HCT116 (cell line): ENCODE data around the gene UBE2M. TPM values are rescaled to one million over a fixed set of nuclear protein-coding genes. Genes with fewer than 3 reads are reported as not detected.

Source experiments
- ATAC-seq: fragments of 200-7000 bp; cut with Tn5 transposase; 2 replicates; pipeline ENCODE4 v1.9.1; 2020; ENCODE audit warnings: mild to moderate bottlenecking, moderate library complexity
- BruUV-seq: library from RNA; stranded (reverse); fragments of 400-500 nt; replicated peaks from 2 replicates; lab custom pipeline; 2021; lab: Mats Ljungman, UMichigan
- CTCF ChIA-PET: fragments of 300-600 bp; sonication (Branson Sonifier 250); formaldehyde crosslinking; loops from one replicate; lab custom pipeline; 2021; ENCODE audit warnings: antibody characterized with exemption; lab: Charles Lee
- POLR2A ChIA-PET: fragments of 300-600, 350-600 bp; sonication (Branson Sonifier 250); formaldehyde crosslinking; loops from one replicate; lab custom pipeline; 2021; ENCODE audit warnings: antibody characterized with exemption; lab: Charles Lee
- RAD21 ChIA-PET, 2 experiments: fragments of 300-600 bp; sonication (Branson Sonifier 250); formaldehyde crosslinking; loops; one replicate each; lab custom pipeline; 2023; ENCODE audit warnings: low total read pairs in 2 of 2; ENCODE audit not compliant: uncharacterized antibody in 2 of 2, unreplicated experiment in 2 of 2, low non-redundant PET in 1 of 2; lab: Charles Lee
- DNase-seq: peaks from one replicate; pipeline ENCODE4 v3.0.0-alpha.2; 2010; ENCODE audit warnings: low read depth, low spot score
- H2AFZ ChIP-seq: fragments of 200-600 bp; shearing (Covaris generic), sonication (generic); 2 replicates; pipeline ENCODE4 v1.6.1; 2017; ENCODE audit warnings: low read depth, mixed run types, mixed read lengths, antibody characterized with exemption, low read length; ENCODE audit not compliant: poor library complexity, severe bottlenecking
- H3K27ac ChIP-seq: 2 replicates; pipeline ENCODE4 v1.5.1; 2012; ENCODE audit warnings: low read depth, low read length
- H3K27me3 ChIP-seq: fragments of 200-600 bp; sonication (generic); 2 replicates; pipeline ENCODE4 v1.6.1; 2016; ENCODE audit warnings: mixed run types, low read length, mixed read lengths; ENCODE audit not compliant: insufficient read depth
- H3K36me3 ChIP-seq, 2 experiments: fragments of 200-500 bp in 1 of 2; fragments of 200-600 bp in 1 of 2; sonication (Bioruptor generic) in 1 of 2; sonication (generic) in 1 of 2; 2 replicates each; pipeline versions ENCODE4 v1.5.1 to v1.6.1; 2014 to 2016; ENCODE audit warnings: low read length in 2 of 2, inconsistent platforms in 1 of 2, mixed read lengths in 1 of 2, mixed run types in 1 of 2; ENCODE audit not compliant: insufficient read depth in 2 of 2, control insufficient read depth in 1 of 2
- H3K4me1 ChIP-seq, 2 experiments: fragments of 200-600 bp in 1 of 2; sonication (generic) in 1 of 2; 2 replicates each; pipeline versions ENCODE4 v1.5.1 to v1.6.1; 2012 to 2017; ENCODE audit warnings: low read length in 2 of 2, inconsistent platforms in 1 of 2, mild to moderate bottlenecking in 1 of 2, mixed read lengths in 1 of 2, mixed run types in 1 of 2, moderate library complexity in 1 of 2; ENCODE audit not compliant: insufficient read depth in 2 of 2, control insufficient read depth in 1 of 2
- H3K4me2 ChIP-seq: fragments of 200-600 bp; sonication (generic); 2 replicates; pipeline ENCODE4 v1.6.1; 2017; ENCODE audit warnings: mixed run types, low read length, mixed read lengths
- H3K4me3 ChIP-seq, 2 experiments: fragments of 200-600 bp in 1 of 2; sonication (generic) in 1 of 2; replicated peaks in 1 of 2; 2 replicates each; pipeline ENCODE4 v1.5.1; 2011 to 2016; ENCODE audit warnings: low read length in 2 of 2, control low read depth in 1 of 2, low read depth in 1 of 2, mild to moderate bottlenecking in 1 of 2, mixed read lengths in 1 of 2, mixed run types in 1 of 2
- H3K79me2 ChIP-seq: fragments of 200-600 bp; sonication (generic); 2 replicates; pipeline ENCODE4 v1.6.1; 2017; ENCODE audit warnings: mild to moderate bottlenecking, mixed run types, low read length, moderate library complexity, mixed read lengths; ENCODE audit not compliant: insufficient read depth
- H3K9ac ChIP-seq: fragments of 200-600 bp; sonication (generic); 2 replicates; pipeline ENCODE4 v1.6.1; 2016; ENCODE audit warnings: low read length, mixed read lengths
- H3K9me2 ChIP-seq: fragments of 200-600 bp; sonication (generic), shearing (Covaris generic); 2 replicates; pipeline ENCODE4 v1.6.1; 2017; ENCODE audit warnings: mixed run types, mild to moderate bottlenecking, moderate library complexity; ENCODE audit not compliant: insufficient read depth
- H3K9me3 ChIP-seq, 2 experiments: fragments of 200-500 bp in 1 of 2; fragments of 200-600 bp in 1 of 2; sonication (Bioruptor generic) in 1 of 2; sonication (generic) in 1 of 2; 2 replicates each; pipeline ENCODE4 v1.6.1; 2014 to 2017; ENCODE audit warnings: low read length in 2 of 2, mixed read lengths in 2 of 2, inconsistent platforms in 1 of 2, low read depth in 1 of 2, mild to moderate bottlenecking in 1 of 2, mixed run types in 1 of 2, moderate library complexity in 1 of 2; ENCODE audit not compliant: control insufficient read depth in 1 of 2, insufficient read depth in 1 of 2
- H4K20me1 ChIP-seq: fragments of 200-600 bp; sonication (generic), shearing (Covaris generic); 2 replicates; pipeline ENCODE4 v1.6.1; 2017; ENCODE audit warnings: mixed run types, mild to moderate bottlenecking, moderate library complexity; ENCODE audit not compliant: insufficient read depth
- CEBPB ChIP-seq: IDR thresholded peaks from 2 replicates; pipeline ENCODE4 v1.6.1; 2012; ENCODE audit warnings: low read depth
- EZH2phosphoT487 ChIP-seq: fragments of 200-600 bp; IDR thresholded peaks from 2 replicates; pipeline ENCODE4 v1.6.1; 2018; ENCODE audit warnings: antibody characterized with exemption, borderline replicate concordance
- POLR2AphosphoS5 ChIP-seq: IDR thresholded peaks from 2 replicates; pipeline ENCODE4 v1.6.1; 2011; ENCODE audit warnings: mild to moderate bottlenecking, low read depth, low read length, moderate library complexity
- RAD21 ChIP-seq: IDR thresholded peaks from 2 replicates; pipeline ENCODE4 v1.6.1; 2012; ENCODE audit warnings: low read depth, mild to moderate bottlenecking
- SP1 ChIP-seq: IDR thresholded peaks from 2 replicates; pipeline ENCODE4 v1.6.1; 2012; ENCODE audit warnings: low read depth
- SRF ChIP-seq: IDR thresholded peaks from 2 replicates; pipeline ENCODE4 v1.6.1; 2012; ENCODE audit warnings: low read depth
- YY1 ChIP-seq: IDR thresholded peaks from 2 replicates; pipeline ENCODE4 v1.6.1; 2011; ENCODE audit warnings: low read length, low read depth, moderate library complexity, mild to moderate bottlenecking; ENCODE audit not compliant: insufficient replicate concordance; ENCODE audit errors: extremely low read depth
- ZFX ChIP-seq: fragments of 450-650 bp; IDR thresholded peaks from 2 replicates; pipeline ENCODE4 v1.6.1; 2017
- intact Hi-C: fragments of 100-400 bp; cut with micrococcal nuclease; formaldehyde crosslinking; loops from 2 replicates; pipeline ENCODE4 v1.10.0; 2022
- total RNA-seq: library from RNA; stranded (reverse); gene quantifications from one replicate; pipeline ENCODE4 v1.2.1, GENCODE V29; 2021; ENCODE audit not compliant: unreplicated experiment
- TF ChIP-seq, protein P1 (sequence below), 3 experiments: fragments of 200-600 bp in 1 of 3; sonication (generic) in 1 of 3; IDR thresholded peaks in 2 of 3; conservative IDR thresholded peaks in 1 of 3; 2 replicates each; pipeline ENCODE4 v1.5.1; 2012 to 2017; ENCODE audit warnings: low read depth in 2 of 3, low read length in 2 of 3, antibody characterized with exemption in 1 of 3, borderline replicate concordance in 1 of 3, control low read depth in 1 of 3, mild to moderate bottlenecking in 1 of 3, mixed read lengths in 1 of 3, mixed run types in 1 of 3, moderate library complexity in 1 of 3; ENCODE audit not compliant: insufficient read depth in 1 of 3
- TF ChIP-seq, protein P2 (sequence below): IDR thresholded peaks from 2 replicates; pipeline ENCODE4 v1.6.1; 2012

The UBE2M gene
- total RNA-seq, 1 experiment from 2014 or later = 120 TPM

DNA sequence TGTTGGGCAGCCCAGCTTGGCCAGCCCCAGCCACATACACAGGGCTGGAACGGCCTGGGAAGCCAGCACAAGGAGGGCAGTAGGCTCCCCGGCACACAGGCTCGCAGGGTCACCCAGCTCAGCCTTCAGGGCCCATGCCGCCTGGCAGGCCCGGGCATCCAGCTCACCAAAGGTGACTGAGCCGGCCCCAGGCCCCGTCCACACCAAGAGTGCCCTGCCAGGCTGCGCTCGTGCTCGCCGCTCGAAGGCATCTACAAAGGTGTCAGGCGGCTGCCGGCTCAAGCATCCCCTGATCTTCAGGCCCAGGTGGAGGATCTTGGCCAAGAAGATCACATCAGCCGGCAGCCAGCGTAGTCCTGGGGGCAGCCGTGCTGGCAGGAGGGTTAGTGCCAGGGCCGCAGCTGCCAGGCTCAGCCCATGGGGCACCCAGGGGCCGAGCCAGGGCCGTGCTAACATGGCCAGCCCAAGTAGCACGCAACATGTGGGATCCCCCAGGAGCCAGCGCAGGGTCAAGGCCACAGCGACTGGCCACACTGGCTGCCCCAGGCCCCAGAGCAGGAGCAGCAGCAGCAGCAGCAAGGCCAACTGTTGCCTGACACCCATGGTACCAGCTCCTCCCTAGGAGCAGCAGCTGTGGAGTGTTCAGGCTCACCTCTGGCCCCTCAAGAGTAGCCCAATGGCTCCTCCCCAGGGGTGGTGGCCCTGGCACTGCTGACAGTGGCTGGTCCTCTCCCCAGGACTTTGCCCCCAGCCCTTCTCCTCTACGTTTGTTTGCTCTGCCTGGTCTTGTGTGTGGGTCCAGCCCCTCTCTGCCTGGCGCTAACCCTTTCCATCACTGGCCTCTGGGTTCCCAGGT lies 46.8 kb downstream of the UBE2M start, which contains the start of gene SLC27A5:
SLC27A5 (minus strand) TSS at position 640 of the 856 bp plus-strand sequence; CDS start at position 603, 37 bp downstream.
- Histone ChIP-seq H2AFZ (no peak within 1 kb of the TSS), H4K20me1 (no peaks in the 10 kb centered on the region), H3K4me2 (no peak within 1 kb of the TSS), H3K27ac (no peak within 1 kb of the TSS), H3K9me2 (no peaks in the 10 kb centered on the region), H3K4me3 (no peak within 1 kb of the TSS), H3K9ac (no peak within 1 kb of the TSS), H3K79me2 (peaks cover 28% of the 10 kb centered on the region), H3K27me3 (no peaks in the 10 kb centered on the region), H3K9me3 (no peaks in the 10 kb centered on the region), H3K36me3 (peaks cover 2 to 11% of the 10 kb centered on the region in 2 experiments; a peak in 2 of 4 replicates), H3K4me1 (peaks cover 6 to 15% of the 10 kb centered on the region in 2 experiments; a peak in 3 of 4 replicates)
- ChIA-PET POLR2A (no interaction called here), RAD21 (no interaction called here), CTCF (no interaction called here)
- ATAC-seq (no peak), DNase-seq (no peak)
- BruUV-seq = no TSS peak
- intact Hi-C loops = no loop called here
- TF ChIP-seq, protein P1, sequence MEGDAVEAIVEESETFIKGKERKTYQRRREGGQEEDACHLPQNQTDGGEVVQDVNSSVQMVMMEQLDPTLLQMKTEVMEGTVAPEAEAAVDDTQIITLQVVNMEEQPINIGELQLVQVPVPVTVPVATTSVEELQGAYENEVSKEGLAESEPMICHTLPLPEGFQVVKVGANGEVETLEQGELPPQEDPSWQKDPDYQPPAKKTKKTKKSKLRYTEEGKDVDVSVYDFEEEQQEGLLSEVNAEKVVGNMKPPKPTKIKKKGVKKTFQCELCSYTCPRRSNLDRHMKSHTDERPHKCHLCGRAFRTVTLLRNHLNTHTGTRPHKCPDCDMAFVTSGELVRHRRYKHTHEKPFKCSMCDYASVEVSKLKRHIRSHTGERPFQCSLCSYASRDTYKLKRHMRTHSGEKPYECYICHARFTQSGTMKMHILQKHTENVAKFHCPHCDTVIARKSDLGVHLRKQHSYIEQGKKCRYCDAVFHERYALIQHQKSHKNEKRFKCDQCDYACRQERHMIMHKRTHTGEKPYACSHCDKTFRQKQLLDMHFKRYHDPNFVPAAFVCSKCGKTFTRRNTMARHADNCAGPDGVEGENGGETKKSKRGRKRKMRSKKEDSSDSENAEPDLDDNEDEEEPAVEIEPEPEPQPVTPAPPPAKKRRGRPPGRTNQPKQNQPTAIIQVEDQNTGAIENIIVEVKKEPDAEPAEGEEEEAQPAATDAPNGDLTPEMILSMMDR (IDR thresholded peaks at IDR 0.05 in 2 of 3, conservative IDR thresholded peaks at IDR 0.05 in 1 of 3; ENCODE audit: borderline replicate concordance in 1 of 3, insufficient read depth in 1 of 3, low read depth in 2 of 3, low read length in 2 of 3) = no peak
- TF ChIP-seq, protein P2, sequence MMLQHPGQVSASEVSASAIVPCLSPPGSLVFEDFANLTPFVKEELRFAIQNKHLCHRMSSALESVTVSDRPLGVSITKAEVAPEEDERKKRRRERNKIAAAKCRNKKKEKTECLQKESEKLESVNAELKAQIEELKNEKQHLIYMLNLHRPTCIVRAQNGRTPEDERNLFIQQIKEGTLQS = no peak
- TF ChIP-seq CEBPB (no peak), POLR2AphosphoS5 (no peak), EZH2phosphoT487 (no peak), SRF (no peak), RAD21 (no peak), ZFX (no peak), YY1 (no peak), SP1 (no peak)
